IPS DF 6.9 (cell line): ENCODE data around the gene ANKRD11.
"Not testable (repeated sequence)": the region's sequence is repeated elsewhere in the genome, so short reads cannot be mapped to it uniquely, and the experiment has no call there.

ENCODE experiments used
- DNase-seq: peaks from one replicate; pipeline ENCODE4 v3.0.0-alpha.2; 2013; ENCODE audit warnings: low read depth, low spot score
- H3K27ac ChIP-seq: one replicate; pipeline ENCODE4 v1.5.1; 2013; ENCODE audit warnings: low read length, control low read depth
- H3K27me3 ChIP-seq: 2 replicates; pipeline ENCODE4 v1.6.1; 2013; ENCODE audit warnings: mild to moderate bottlenecking, low read length; ENCODE audit not compliant: control insufficient read depth, insufficient read depth
- H3K36me3 ChIP-seq: 2 replicates; pipeline ENCODE4 v1.6.1; 2013; ENCODE audit warnings: low read length; ENCODE audit not compliant: control insufficient read depth, insufficient read depth
- H3K4me1 ChIP-seq: 2 replicates; pipeline ENCODE4 v1.6.1; 2013; ENCODE audit warnings: low read length; ENCODE audit not compliant: control insufficient read depth, insufficient read depth
- H3K4me3 ChIP-seq: 2 replicates; pipeline ENCODE4 v1.5.1; 2013; ENCODE audit warnings: mild to moderate bottlenecking, low read length
- H3K9me3 ChIP-seq: 2 replicates; pipeline ENCODE4 v1.6.1; 2013; ENCODE audit warnings: low read length, inconsistent platforms; ENCODE audit not compliant: control insufficient read depth, insufficient read depth
- WGBS: extraction: QIAGEN DNeasy Blood & Tissue Kit; methylation state at CpG from one replicate; pipeline ENCODE4 v1.1.7; 2013; ENCODE audit warnings: mixed read lengths, missing lambda C conversion rate; ENCODE audit not compliant: insufficient read length, insufficient coverage; 5-methylcytosine and 5-hydroxymethylcytosine counted together

The ANKRD11 gene

DNA sequence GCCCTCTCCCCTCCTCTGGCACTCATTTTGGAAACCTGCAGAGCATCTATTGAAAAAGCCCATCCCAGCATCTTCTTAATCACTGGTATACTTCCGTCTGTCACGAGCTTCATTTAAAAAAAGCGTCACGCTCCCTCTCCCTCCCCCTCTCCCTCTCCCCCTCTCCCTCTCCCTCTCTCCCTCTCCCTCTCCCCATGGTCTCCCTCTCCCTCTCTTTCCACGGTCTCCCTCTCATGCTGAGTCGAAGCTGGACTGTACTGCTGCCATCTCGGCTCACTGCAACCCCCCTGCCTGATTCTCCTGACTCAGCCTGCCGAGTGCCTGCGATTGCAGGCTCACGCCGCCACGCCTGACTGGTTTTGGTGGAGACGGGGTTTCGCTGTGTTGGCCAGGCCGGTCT is 28.5 kb downstream of the ANKRD11 start:
- no CpG with 5 or more reads among the region's 15 CpGs for WGBS
- H3K4me3 ChIP-seq, H3K27ac ChIP-seq, H3K4me1 ChIP-seq, DNase-seq, H3K36me3 ChIP-seq, H3K27me3 ChIP-seq, H3K9me3 ChIP-seq: not testable (repeated sequence)

- no peak for DNase-seq
- H3K27ac ChIP-seq, result no peak overlapping the region
- WGBS, result no CpG with 5 or more reads among the region's 6 CpGs
- no peaks in the 10 kb centered on the region for H3K27me3 ChIP-seq
- no peaks in the 10 kb centered on the region for H3K36me3 ChIP-seq
- no peaks in the 10 kb centered on the region for H3K9me3 ChIP-seq
- no peak overlapping the region for H3K4me3 ChIP-seq
- H3K4me1 ChIP-seq, result peaks cover 2% of the 10 kb centered on the region
These were observed 29.8 kb downstream of the ANKRD11 start for GRCh38 chr16:89460556-89460955.

GRCh38 chr16:89458967-89459366 is 31.4 kb downstream of the ANKRD11 start:
- no peaks in the 10 kb centered on the region for H3K36me3 ChIP-seq
- WGBS, result no CpG with 5 or more reads among the region's 2 CpGs
- no peak overlapping the region for H3K4me3 ChIP-seq
- DNase-seq, result no peak
- no peak overlapping the region for H3K27ac ChIP-seq
- peaks cover 2% of the 10 kb centered on the region; the same call in 1 of the 2 replicates for H3K4me1 ChIP-seq
- H3K9me3 ChIP-seq, result no peaks in the 10 kb centered on the region
- H3K27me3 ChIP-seq, result no peaks in the 10 kb centered on the region

GRCh38 chr16:89458551-89458950 is 31.8 kb downstream of the ANKRD11 start:
- peaks cover 2% of the 10 kb centered on the region; the same call in 1 of the 2 replicates for H3K4me1 ChIP-seq
- H3K9me3 ChIP-seq, result no peaks in the 10 kb centered on the region
- H3K27ac ChIP-seq, result no peak overlapping the region
- WGBS, result no CpG with 5 or more reads among the region's 7 CpGs
- H3K36me3 ChIP-seq, result no peaks in the 10 kb centered on the region
- H3K27me3 ChIP-seq, result no peaks in the 10 kb centered on the region
- no peak overlapping the region for H3K4me3 ChIP-seq
- no peak for DNase-seq

DNA sequence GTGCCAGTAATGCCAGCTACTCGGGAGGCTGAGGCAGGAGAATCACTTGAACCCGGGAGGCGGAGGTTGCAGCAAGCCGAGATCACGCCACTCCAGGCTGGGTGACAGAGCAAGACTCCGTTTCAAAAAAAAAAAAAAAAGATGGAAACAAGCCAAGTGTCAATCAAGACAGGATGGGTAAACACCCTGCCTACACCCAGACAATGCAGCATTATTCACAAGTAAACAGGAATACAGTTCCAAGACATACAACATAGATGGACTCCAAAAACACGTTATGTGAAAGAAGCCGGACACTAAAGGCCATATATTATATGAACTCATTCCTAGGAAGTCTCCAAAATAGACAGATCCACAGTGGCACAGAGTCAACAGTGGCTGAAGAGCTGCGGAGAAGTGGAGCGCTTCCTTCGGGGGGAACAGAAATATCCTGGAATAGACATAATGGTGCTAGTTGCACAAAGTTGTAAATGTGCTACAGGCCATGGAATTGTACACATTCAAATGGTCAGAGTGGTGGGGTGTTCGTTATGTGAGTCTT is 33.9 kb downstream of the ANKRD11 start:
- Histone ChIP-seq H3K9me3 (no peaks in the 10 kb centered on the region), H3K4me1 (peaks cover 2% of the 10 kb centered on the region; the same call in 1 of the 2 replicates), H3K27ac (no peak overlapping the region), H3K27me3 (no peaks in the 10 kb centered on the region), H3K4me3 (no peak overlapping the region), H3K36me3 (no peaks in the 10 kb centered on the region)
- no CpG with 5 or more reads among the region's 12 CpGs for WGBS
- no peak for DNase-seq

DNA sequence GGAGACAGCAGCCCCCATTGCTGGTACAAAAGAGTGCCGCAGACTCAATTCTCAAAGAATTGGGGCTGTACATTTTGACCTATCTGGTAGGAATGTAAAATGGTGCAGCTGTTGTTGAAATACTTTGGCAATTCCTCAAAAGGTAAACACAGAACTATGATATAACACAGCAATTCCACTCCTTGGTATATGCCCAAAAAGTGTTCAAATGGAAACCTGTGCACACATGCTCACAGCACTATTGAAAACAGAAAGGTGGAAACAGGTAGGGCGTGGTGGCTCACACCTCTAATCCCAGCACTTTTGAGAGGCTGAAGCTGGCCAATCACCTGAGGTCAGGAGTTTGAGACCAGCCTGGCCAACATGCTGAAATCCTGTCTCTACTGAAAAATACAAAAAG is 34.7 kb downstream of the ANKRD11 start:
- Histone ChIP-seq H3K36me3 (no peaks in the 10 kb centered on the region), H3K9me3 (no peaks in the 10 kb centered on the region), H3K27ac (no peak overlapping the region), H3K27me3 (no peaks in the 10 kb centered on the region), H3K4me1 (peaks cover 2% of the 10 kb centered on the region; the same call in 1 of the 2 replicates), H3K4me3 (no peak overlapping the region)
- DNase-seq, result no peak
- WGBS, result no CpG with 5 or more reads among the region's 2 CpGs

GRCh38 chr16:89455178-89455577 is 35.2 kb downstream of the ANKRD11 start:
- no peak overlapping the region for H3K27ac ChIP-seq
- H3K27me3 ChIP-seq, result no peaks in the 10 kb centered on the region

DNA sequence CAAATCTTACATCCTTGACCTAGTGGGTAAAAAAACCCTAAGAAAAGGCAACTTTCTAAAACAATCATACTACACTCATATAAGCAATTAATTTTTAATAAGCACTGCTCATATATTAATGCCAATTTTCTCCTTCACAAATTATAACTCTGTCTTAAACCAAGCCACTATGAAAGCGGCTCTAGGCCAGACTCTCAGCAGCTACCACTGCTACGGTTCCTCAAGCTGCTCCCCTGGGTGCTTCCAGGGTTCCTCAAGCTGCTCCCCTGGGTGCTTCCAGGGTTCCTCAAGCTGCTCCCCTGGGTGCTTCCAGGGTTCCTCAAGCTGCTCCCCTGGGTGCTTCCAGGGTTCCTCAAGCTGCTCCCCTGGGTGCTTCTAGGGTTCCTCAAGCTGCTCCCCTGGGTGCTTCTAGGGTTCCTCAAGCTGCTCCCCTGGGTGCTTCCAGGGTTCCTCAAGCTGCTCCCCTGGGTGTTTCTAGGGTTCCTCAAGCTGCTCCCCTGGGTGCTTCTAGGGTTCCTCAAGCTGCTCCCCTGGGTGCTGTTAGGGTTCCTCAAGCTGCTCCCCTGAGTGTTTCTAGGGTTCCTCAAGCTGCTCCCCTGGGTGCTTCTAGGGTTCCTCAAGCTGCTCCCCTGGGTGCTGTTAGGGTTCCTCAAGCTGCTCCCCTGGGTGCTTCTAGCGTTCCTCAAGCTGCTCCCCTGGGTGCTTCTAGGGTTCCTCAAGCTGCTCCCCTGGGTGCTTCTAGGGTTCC is 35.8 kb downstream of the ANKRD11 start:
- not testable (repeated sequence) for H3K4me1 ChIP-seq, H3K36me3 ChIP-seq, H3K4me3 ChIP-seq, DNase-seq, H3K27me3 ChIP-seq, H3K27ac ChIP-seq, H3K9me3 ChIP-seq
- no CpG with 5 or more reads among the region's 3 CpGs for WGBS

More at GRCh38 chr16:89455178-89455577, 35.2 kb downstream of the ANKRD11 start:
- Histone ChIP-seq H3K4me3 (no peak overlapping the region), H3K9me3 (no peaks in the 10 kb centered on the region), H3K4me1 (peaks cover 2% of the 10 kb centered on the region; the same call in 1 of the 2 replicates), H3K36me3 (no peaks in the 10 kb centered on the region)
- DNase-seq, result no peak
- no CpG with 5 or more reads among the region's 2 CpGs for WGBS

DNA sequence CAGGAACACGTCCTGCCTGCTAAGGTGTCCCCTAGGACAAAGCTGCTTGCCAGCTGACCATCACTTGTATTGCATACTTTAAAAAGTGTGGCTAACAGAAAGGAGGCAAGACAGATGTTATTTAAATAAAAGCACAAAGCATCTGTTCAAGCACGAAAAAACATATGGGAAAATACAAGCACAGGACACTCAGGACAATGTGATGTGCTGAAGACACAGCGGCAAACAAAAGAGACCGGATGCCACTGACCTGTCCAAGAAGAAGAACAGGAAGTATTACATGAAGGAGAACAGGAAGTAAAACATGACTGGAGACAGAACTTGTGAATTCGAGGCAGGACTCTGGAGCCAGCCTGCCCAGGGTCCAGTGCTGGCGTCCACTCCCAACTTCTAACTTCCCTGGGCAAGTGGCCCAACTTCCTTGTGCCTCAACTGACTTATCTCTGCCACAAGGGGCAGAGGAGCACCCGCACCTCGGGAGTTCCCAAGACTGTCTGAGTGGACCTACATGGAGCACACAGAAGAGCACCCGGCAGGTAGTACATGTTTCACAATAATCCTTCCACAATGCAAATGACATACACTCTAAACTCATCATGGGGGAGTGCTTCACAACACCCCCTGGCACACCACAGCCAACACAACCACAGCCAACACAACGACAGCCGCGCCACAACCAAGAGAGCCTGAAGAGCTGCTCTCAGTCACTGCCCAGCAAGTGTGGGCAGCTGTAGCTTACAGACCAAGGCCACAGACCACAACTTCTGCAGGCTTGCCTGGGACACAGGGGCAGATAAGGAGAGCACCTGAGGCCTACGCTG is 36.6 kb downstream of the ANKRD11 start:
- Histone ChIP-seq H3K9me3 (no peaks in the 10 kb centered on the region), H3K4me3 (no peak overlapping the region), H3K27ac (no peak overlapping the region), H3K4me1 (peaks cover 2% of the 10 kb centered on the region; the same call in 1 of the 2 replicates), H3K36me3 (no peaks in the 10 kb centered on the region), H3K27me3 (no peaks in the 10 kb centered on the region)
- no peak for DNase-seq
- WGBS, result no CpG with 5 or more reads among the region's 13 CpGs

- WGBS, result no CpG with 5 or more reads among the region's 7 CpGs
- DNase-seq, result no peak
- Histone ChIP-seq H3K9me3 (no peaks in the 10 kb centered on the region), H3K36me3 (no peaks in the 10 kb centered on the region), H3K27ac (no peak overlapping the region), H3K27me3 (no peaks in the 10 kb centered on the region), H3K4me3 (no peak overlapping the region), H3K4me1 (no peaks in the 10 kb centered on the region; the same call in 1 of the 2 replicates)
These were observed 37.4 kb downstream of the ANKRD11 start for GRCh38 chr16:89452925-89453324.
